Measurements from ENCODE around the gene METTL21A. TPM values are rescaled to one million over a fixed set of nuclear protein-coding genes. Genes with fewer than 3 reads are reported as not detected.
A peak's percentile ranks its signal among the peaks of the same experiment; 100 is the strongest.

The METTL21A gene
- total and polyA plus RNA-seq, 2 donors (not counting 1 experiment from before 2014, with no cell fraction given), result 9.4 to 11.4 TPM

- no peak overlapping the region for H2AFZ ChIP-seq (ENCODE audit: low read length)
- no peaks in the 10 kb centered on the region for H3K9me3 ChIP-seq (ENCODE audit: control insufficient read depth, insufficient read depth, low read depth, low read length)
- H3K9ac ChIP-seq (ENCODE audit: insufficient read depth, low read length), result no peak overlapping the region
- no peak for DNase-seq (ENCODE audit: low read depth in 2 of 2)
- no peaks in the 10 kb centered on the region for H3K36me3 ChIP-seq (ENCODE audit: control insufficient read depth, insufficient read depth, low read length)
- H3K4me2 ChIP-seq (ENCODE audit: extremely low read depth, insufficient read depth, low read length), result no peak overlapping the region
- no peak overlapping the region for H3K27ac ChIP-seq (ENCODE audit: insufficient read depth, low read length)
- TF ChIP-seq EZH2 (IDR thresholded peaks at IDR 0.05; ENCODE audit: low read length, missing control alignments) (no peak), CTCF (conservative IDR thresholded peaks at IDR 0.05 in 1 of 2, IDR thresholded peaks at IDR 0.05 in 1 of 2; ENCODE audit: low read depth in 1 of 2, low read length in 2 of 2) (no peak)
- H3K4me1 ChIP-seq (ENCODE audit: control insufficient read depth, extremely low read depth, insufficient read depth, low read length), result peaks cover 12% of the 10 kb centered on the region
- no peaks in the 10 kb centered on the region for H4K20me1 ChIP-seq (ENCODE audit: control insufficient read depth, extremely low read depth, insufficient read depth, low read length)
- no peaks in the 10 kb centered on the region for H3K79me2 ChIP-seq (ENCODE audit: control insufficient read depth, insufficient read depth, low read length)
- H3K4me3 ChIP-seq (replicated peaks in 1 of 4; ENCODE audit: control extremely low read depth in 1 of 4, insufficient read depth in 1 of 4, low read depth in 3 of 4, low read length in 4 of 4), result no peak overlapping the region
- H3K27me3 ChIP-seq (ENCODE audit: control insufficient read depth, insufficient read depth, low read length), result no peaks in the 10 kb centered on the region
These were observed 3.6 kb downstream of the METTL21A start for GRCh38 chr2:207621501-207622039.

DNA sequence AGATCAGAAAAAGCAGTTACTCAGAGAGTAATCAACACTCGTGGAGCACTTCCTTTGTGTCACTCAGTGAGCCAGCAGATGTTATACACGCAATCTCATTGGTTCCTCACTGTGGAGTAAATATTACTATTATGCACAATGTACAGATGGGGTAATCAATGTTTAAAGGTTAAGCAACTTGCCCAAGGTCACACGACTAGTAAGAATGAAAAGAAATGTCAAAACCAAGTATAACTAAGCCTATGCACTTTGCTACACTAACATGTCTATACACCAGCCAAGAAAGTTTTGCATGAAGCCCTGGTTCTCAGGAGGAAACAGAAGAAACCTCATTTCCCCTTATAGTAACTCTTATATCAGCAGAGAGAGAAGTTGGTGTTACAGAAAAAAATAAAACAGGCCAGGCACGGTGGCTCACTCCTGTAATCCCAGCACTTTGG is 5.4 kb downstream of the METTL21A start:
- H3K36me3 ChIP-seq (ENCODE audit: control insufficient read depth, insufficient read depth, low read length), result no peaks in the 10 kb centered on the region
- no peaks in the 10 kb centered on the region for H3K79me2 ChIP-seq (ENCODE audit: control insufficient read depth, insufficient read depth, low read length)
- H3K4me3 ChIP-seq (replicated peaks in 1 of 4; ENCODE audit: control extremely low read depth in 1 of 4, insufficient read depth in 1 of 4, low read depth in 3 of 4, low read length in 4 of 4), result no peak overlapping the region
- no peak overlapping the region for H3K9ac ChIP-seq (ENCODE audit: insufficient read depth, low read length)
- H3K4me2 ChIP-seq (ENCODE audit: extremely low read depth, insufficient read depth, low read length), result no peak overlapping the region
- no peaks in the 10 kb centered on the region for H3K9me3 ChIP-seq (ENCODE audit: control insufficient read depth, insufficient read depth, low read depth, low read length)
- TF ChIP-seq EZH2 (IDR thresholded peaks at IDR 0.05; ENCODE audit: low read length, missing control alignments) (no peak), CTCF (conservative IDR thresholded peaks at IDR 0.05 in 1 of 2, IDR thresholded peaks at IDR 0.05 in 1 of 2; ENCODE audit: low read depth in 1 of 2, low read length in 2 of 2) (no peak)
- no peak overlapping the region for H3K27ac ChIP-seq (ENCODE audit: insufficient read depth, low read length)
- no peak overlapping the region for H2AFZ ChIP-seq (ENCODE audit: low read length)
- no peaks in the 10 kb centered on the region for H3K27me3 ChIP-seq (ENCODE audit: control insufficient read depth, insufficient read depth, low read length)
- H4K20me1 ChIP-seq (ENCODE audit: control insufficient read depth, extremely low read depth, insufficient read depth, low read length), result no peaks in the 10 kb centered on the region
- DNase-seq (ENCODE audit: low read depth in 2 of 2), result peak in 1 of 2 donors; percentile 42
- peaks cover 12% of the 10 kb centered on the region for H3K4me1 ChIP-seq (ENCODE audit: control insufficient read depth, extremely low read depth, insufficient read depth, low read length)

- TF ChIP-seq EZH2 (IDR thresholded peaks at IDR 0.05; ENCODE audit: low read length, missing control alignments) (no peak), CTCF (conservative IDR thresholded peaks at IDR 0.05 in 1 of 2, IDR thresholded peaks at IDR 0.05 in 1 of 2; ENCODE audit: low read depth in 1 of 2, low read length in 2 of 2) (no peak)
- no peak overlapping the region for H3K4me3 ChIP-seq (replicated peaks in 1 of 4; ENCODE audit: control extremely low read depth in 1 of 4, insufficient read depth in 1 of 4, low read depth in 3 of 4, low read length in 4 of 4)
- no peaks in the 10 kb centered on the region for H3K9me3 ChIP-seq (ENCODE audit: control insufficient read depth, insufficient read depth, low read depth, low read length)
- H3K27me3 ChIP-seq (ENCODE audit: control insufficient read depth, insufficient read depth, low read length), result no peaks in the 10 kb centered on the region
- H3K4me1 ChIP-seq (ENCODE audit: control insufficient read depth, extremely low read depth, insufficient read depth, low read length), result peaks cover 12% of the 10 kb centered on the region
- no peaks in the 10 kb centered on the region for H3K79me2 ChIP-seq (ENCODE audit: control insufficient read depth, insufficient read depth, low read length)
- H4K20me1 ChIP-seq (ENCODE audit: control insufficient read depth, extremely low read depth, insufficient read depth, low read length), result no peaks in the 10 kb centered on the region
- no peaks in the 10 kb centered on the region for H3K36me3 ChIP-seq (ENCODE audit: control insufficient read depth, insufficient read depth, low read length)
- H3K4me2 ChIP-seq (ENCODE audit: extremely low read depth, insufficient read depth, low read length), result peak overlapping the region; percentile 75
- no peak overlapping the region for H2AFZ ChIP-seq (ENCODE audit: low read length)
- DNase-seq (ENCODE audit: low read depth in 2 of 2), result peak; percentile 89 to 97
- H3K9ac ChIP-seq (ENCODE audit: insufficient read depth, low read length), result peak overlapping the region; percentile 29
- peak overlapping the region; percentile 87 for H3K27ac ChIP-seq (ENCODE audit: insufficient read depth, low read length)
These were observed 8.1 kb downstream of the METTL21A start for GRCh38 chr2:207617011-207617671.

Data from fibroblast of lung (primary cell).